Measurements from ENCODE around the gene IGF2R.

IGF2R gene

GRCh38 chr6:160027076-160027475 lies 58.2 kb downstream of the IGF2R start:
- no peak for DNase-seq (ENCODE audit: low read depth)

DNA sequence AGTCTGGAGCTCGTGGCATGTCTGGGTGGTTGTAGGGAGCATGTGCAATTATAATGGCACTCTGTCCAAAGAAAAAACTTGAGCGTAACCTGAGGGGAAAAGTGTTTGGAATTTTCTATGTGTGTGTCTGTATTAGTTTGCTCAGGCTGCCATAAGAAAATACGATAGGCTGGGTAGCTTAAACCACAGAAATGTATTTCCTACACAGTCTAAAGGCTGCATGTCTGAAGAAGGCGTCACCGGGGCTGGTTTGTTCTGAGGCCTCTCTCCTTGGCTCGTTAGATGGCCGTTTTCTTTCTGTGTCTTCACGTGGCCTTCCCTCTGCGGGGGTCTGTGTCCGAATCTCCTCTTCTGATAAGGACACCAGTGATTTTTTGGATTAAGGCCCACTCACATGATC lies 59.0 kb downstream of the IGF2R start:
- DNase-seq (ENCODE audit: low read depth), result no peak

- DNase-seq (ENCODE audit: low read depth), result no peak
Observed at GRCh38 chr6:160028487-160029275, 59.8 kb downstream of the IGF2R start.

GRCh38 chr6:160029525-160029924 lies 60.6 kb downstream of the IGF2R start:
- DNase-seq (ENCODE audit: low read depth), result no peak

DNA sequence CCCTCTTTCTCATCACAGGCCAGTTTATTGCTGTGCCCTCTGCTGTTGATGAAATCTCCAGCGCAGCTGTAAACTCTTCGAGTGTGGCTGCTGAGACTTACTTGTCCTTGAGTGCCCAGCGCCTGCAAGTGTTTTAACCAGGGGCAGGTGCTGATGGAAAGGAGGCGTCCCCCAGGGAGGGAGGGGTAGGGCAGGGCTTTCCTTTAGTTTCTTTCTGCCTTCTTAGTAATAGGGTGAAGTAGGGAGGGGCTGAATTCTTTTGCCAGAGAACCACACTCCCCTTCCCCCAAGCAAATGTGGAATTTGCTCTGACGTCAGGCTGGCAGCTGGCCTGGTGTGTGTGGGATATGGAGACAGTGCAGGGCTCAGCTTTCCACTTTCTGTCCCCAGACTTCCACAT lies 61.2 kb downstream of the IGF2R start:
- no peak for DNase-seq (ENCODE audit: low read depth)

- no peak for DNase-seq (ENCODE audit: low read depth)
Observed at GRCh38 chr6:160031442-160031841, 62.6 kb downstream of the IGF2R start.

GRCh38 chr6:160031871-160032270 lies 63.0 kb downstream of the IGF2R start:
- DNase-seq (ENCODE audit: low read depth), result no peak

- DNase-seq (ENCODE audit: low read depth), result no peak
Observed at GRCh38 chr6:160032538-160032937, 63.7 kb downstream of the IGF2R start.

- no peak for DNase-seq (ENCODE audit: low read depth)
Observed at GRCh38 chr6:160034036-160034930, 65.4 kb downstream of the IGF2R start.

DNA sequence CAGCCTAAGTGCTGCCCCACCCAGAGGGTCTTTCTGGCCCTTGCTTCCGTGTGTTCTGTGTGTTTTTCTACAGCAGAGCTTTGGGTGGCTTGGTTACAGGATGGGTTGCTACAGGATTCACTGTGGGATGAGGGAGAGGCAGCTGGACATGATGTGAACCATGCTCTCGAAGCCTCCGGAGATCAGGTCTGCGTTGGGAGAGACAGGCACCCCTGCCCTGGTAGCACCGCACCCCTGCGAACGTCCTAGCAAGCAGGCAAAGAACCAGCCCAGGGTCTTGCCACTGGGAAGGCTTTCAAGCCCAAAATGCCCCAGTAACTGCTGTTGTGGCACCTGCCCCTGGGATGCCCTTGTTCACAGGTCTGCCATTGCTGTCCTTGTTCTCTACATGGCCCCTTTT lies 66.4 kb downstream of the IGF2R start:
- no peak for DNase-seq (ENCODE audit: low read depth)

DNA sequence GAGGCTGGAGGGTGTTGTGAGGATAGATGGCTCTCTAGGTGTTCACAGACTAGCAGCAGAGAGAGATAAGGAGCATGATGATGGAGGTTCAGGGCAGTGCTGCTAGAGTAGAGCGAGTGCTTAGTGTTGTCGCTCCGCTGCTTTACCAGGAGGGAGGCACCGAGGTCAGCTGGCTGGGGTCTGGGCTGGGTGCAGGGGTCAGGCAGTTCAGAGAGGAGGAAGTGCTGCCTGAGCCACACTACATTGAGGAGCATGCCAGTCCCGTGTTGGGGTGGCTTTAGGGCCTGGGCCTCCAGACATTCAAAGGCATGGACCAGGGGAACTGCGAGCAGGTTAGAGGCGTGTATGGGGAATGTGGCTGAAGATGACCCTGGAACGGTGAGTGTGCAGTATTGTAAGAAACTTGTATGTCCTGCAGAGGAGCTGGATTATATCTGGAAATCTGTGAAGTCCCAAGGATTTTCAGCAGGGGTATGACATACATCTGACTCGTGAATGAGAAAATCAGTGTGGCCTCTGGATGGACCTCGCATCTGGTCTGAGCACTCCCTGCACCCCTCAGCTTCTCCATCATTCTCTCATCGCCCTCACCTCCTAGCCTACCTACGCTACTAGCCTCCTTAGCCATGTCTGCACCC lies 66.9 kb downstream of the IGF2R start:
- DNase-seq (ENCODE audit: low read depth), result no peak

- DNase-seq (ENCODE audit: low read depth), result no peak
Observed at GRCh38 chr6:160036331-160036695, 67.4 kb downstream of the IGF2R start.

DNA sequence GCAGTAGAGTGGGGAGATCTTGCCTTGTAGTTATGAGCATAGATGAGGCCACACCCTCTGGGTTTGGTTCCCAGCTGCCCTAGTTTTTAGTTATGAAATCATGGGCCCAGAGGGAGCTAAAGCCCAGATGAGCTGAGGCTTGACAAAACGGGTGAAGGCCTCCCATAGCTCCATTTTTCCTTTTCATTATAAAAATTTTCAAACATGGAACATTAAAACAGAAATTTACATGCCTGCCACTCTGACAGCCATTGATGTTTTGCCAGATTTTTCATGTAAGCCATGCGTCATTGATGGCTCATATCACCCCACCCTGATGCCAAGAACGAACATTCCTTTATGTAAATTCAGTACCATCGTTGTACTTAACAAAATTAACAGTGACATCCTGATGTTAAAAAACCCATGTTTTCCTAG lies 67.9 kb downstream of the IGF2R start:
- DNase-seq (ENCODE audit: low read depth), result no peak

GRCh38 chr6:160038479-160038878 lies 69.6 kb downstream of the IGF2R start:
- no peak for DNase-seq (ENCODE audit: low read depth)

- DNase-seq (ENCODE audit: low read depth), result no peak
Observed at GRCh38 chr6:160039441-160039840, 70.6 kb downstream of the IGF2R start.

DNA sequence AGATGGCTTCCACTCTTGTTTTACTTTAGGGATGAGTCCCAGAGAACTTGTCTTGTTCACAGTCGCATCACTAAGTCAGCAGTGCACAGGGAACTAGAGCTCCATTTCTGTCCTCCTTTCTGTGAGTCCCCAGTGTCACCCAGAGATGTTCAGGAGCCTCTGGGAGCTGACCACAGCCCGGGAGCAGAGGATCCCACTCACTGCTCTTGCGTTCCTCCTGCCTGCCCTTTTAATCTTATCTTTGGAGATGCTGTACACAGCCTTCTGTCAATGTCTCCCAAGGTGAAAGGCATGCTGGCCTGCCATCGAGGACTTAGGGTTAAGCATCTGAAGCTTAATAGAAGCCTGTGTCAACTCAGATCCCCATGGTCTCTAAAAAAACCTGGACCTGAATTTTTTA lies 71.2 kb downstream of the IGF2R start:
- DNase-seq (ENCODE audit: low read depth), result no peak

DNA sequence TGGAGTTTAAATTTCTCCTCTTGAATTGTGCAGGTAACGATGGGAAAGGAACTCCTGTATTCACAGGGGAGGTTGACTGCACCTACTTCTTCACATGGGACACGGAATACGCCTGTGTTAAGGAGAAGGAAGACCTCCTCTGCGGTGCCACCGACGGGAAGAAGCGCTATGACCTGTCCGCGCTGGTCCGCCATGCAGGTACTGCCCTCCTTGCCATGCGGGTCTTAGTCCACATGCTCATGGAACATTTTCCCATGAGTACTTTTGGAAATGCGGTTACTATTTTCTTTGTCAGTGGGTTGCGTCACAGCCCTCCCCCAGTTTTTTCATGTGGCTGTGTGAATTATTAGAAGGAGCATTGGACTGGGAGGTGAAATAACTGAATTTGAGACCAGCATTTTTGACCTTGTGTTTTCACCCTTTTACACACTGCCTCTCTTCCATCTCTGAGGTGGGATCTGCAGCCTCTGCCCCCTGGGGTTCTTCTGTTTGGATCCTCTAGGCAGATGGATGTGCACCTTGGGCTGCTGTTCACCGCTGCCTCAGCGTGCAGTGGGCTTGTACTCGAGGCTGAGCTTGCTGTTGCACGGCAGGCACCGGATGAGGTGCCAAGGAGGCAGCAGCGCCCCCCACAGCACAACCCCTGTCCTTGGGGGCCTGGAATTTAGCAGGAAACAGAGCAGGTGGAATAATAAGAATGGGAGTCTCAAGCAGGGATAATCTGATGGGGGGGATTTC lies 71.8 kb downstream of the IGF2R start:
- DNase-seq (ENCODE audit: low read depth), result no peak

DNA sequence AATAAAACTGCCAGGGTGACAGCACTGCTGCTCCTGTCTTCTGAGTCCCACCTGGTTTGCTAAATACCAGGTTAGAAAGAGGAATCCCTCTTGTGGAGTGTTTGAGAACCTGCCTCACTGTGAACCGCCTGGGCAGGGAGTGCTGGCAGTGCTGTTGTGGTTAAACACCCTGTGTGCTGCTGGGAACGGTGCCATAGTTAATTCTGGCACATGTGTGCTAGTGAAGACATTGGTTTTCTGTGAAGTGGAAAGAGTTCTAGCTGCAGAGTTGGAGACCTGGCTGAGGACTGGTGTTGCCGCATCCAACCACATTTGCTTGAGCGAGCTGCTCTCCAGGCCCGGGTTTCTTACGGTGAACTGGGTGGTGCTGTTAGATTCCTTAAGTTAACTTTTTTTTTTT lies 72.7 kb downstream of the IGF2R start:
- no peak for DNase-seq (ENCODE audit: low read depth)

- no peak for DNase-seq (ENCODE audit: low read depth)
Observed at GRCh38 chr6:160042014-160042773, 73.3 kb downstream of the IGF2R start.

DNA sequence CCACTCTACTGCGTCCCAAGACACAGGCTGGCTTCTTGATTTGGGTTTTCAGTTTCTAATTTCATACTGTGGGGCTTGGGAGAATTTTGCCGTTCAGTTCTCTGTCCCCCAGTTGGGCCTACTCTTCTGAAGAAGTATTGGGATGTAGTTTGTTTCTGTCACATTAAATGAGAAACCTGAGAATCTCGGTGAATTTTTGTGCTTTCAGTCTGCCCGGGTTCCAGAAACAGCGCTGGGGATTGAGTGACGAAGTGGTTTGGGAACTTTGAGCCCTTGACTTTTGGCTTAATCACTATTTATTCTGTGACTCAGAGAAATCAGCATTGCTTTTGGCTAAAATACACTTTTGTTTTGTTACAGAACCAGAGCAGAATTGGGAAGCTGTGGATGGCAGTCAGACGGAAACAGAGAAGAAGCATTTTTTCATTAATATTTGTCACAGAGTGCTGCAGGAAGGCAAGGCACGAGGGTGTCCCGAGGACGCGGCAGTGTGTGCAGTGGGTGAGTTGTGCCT lies 74.0 kb downstream of the IGF2R start:
- DNase-seq (ENCODE audit: low read depth), result no peak

- no peak for DNase-seq (ENCODE audit: low read depth)
Observed at GRCh38 chr6:160043784-160044183, 74.9 kb downstream of the IGF2R start.

Data from stimulated activated CD8-positive, alpha-beta memory T cell treated with anti-CD3 and anti-CD28 coated beads, Interleukin-15, amount 100 ng/mL, for 1 hour (primary cell).